G401 (cell line): ENCODE data around the gene TAMM41. TPM values are rescaled to one million over a fixed set of nuclear protein-coding genes. Genes with fewer than 3 reads are reported as not detected.
"Not testable (repeated sequence)": the region's sequence is repeated elsewhere in the genome, so short reads cannot be mapped to it uniquely, and the experiment has no call there.

Experiments
- DNase-seq: peaks from one replicate; pipeline ENCODE4 v3.0.0-alpha.2; 2015; ENCODE audit warnings: low spot score
- in situ Hi-C: cut with HindIII; loops from 2 replicates; pipeline ENCODE4 v1.10.0; 2016; ENCODE audit warnings: low sequenced_read_pairs, mixed read lengths
- total RNA-seq: library from RNA; depleted of rRNA; stranded (reverse); fragments of >200 nt; shearing (Covaris generic); gene quantifications from 2 replicates; pipeline ENCODE4 v1.2.3, GENCODE V29; 2014; rRNA removed

The TAMM41 gene
- 2.2 and 3.7 TPM in 2 replicates for total RNA-seq

DNA sequence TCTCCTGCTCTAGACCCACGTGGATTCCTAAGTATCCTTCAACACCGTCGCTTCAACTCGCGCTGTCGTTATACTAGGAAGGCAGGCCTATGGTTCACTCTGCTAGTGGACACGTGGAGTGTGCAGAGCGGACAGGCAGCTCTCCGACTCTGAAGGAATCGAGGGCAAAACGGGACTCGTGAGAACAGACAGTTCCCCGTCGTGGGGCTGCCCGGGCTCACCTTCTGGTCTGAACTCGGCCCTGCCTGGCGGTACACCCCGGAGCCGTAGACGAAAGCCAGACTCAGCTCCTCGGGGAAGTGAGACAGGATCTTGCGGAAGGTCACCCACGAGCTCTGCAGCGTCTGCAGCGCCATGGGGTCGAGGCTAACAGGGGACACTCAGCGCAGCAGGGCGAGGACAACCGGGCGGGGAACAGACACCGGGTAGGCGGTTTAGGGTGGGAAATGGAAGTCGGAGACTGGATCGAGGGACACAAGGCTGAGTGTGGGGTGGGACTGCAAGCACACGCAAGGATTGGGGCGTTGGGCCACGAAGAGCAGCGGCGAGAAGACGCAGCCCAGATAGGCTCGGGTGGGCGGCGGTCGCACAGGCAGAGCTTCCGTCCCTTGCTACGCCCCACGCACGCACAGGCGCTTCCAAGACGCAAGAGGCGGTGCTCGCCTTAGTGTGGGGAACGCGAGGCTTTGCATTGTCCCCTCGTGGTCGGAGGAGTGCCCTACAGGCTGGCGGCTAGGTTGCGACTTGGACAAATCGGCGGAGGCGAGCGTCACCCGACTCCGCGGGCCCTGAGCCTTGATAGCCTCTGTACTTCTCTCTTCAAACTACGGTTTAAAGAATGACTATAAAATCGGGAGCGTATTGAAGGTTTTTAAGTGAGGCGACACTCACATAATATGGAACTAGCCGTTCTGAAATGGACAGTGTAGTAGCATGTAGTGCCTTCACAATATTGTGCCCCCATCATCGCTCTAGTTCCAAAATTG lies at the start of gene TAMM41:
Gene TAMM41, minus strand, starts transcription at position 605 of the 986 bp plus-strand sequence. Its CDS starts 249 bp downstream, at position 356.
- in situ Hi-C loops: no loop called here
- peak; percentile 94 for DNase-seq

GRCh38 chr3:11878837-11879236 lies 32.2 kb upstream of the TAMM41 start:
- in situ Hi-C loops: no loop called here

DNA sequence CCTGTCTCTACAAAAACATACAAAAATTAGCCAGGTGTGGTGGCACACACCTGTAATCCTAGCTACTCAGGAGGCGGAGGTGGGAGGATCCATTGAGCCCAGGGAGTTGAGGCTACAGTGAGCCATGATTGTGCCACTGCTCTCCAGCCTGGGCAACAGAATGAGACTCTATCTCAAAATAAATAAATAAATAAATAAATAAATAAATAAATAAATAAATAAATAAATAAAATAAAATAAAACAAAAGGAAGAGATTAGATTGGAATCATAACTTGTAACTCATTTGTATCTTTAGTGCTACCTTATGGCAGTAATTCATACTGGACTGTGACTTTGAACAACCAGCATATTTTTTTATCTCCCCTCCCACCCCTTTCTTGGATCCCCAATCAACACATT lies 28.0 kb upstream of the TAMM41 start:
- DNase-seq, in situ Hi-C loops: not testable (repeated sequence)

More at GRCh38 chr3:11878837-11879236, 32.2 kb upstream of the TAMM41 start:
- peak; percentile 6 for DNase-seq

DNA sequence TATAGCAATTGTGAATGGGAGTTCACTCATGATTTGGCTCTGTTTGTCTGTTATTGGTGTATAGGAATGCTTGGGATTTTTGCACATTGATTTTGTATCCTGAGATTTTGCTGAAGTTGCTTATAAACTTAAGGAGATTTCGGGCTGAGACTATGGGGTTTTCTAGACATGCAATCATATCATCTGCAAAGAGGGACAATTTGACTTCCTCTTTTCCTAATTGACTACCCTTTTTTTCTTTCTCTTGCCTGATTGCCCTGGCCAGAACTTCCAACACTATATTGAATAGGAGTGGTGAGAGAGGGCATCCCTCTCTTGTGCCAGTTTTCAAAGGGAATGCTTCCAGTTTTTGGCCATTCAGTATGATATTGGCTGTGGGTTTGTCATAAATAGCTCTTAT lies 17.1 kb upstream of the TAMM41 start:
- DNase-seq, in situ Hi-C loops: not testable (repeated sequence)

GRCh38 chr3:11862584-11862983 lies 15.9 kb upstream of the TAMM41 start:
- in situ Hi-C loops, DNase-seq: not testable (repeated sequence)

GRCh38 chr3:11862145-11862544 lies 15.5 kb upstream of the TAMM41 start:
- in situ Hi-C loops, DNase-seq: not testable (repeated sequence)

DNA sequence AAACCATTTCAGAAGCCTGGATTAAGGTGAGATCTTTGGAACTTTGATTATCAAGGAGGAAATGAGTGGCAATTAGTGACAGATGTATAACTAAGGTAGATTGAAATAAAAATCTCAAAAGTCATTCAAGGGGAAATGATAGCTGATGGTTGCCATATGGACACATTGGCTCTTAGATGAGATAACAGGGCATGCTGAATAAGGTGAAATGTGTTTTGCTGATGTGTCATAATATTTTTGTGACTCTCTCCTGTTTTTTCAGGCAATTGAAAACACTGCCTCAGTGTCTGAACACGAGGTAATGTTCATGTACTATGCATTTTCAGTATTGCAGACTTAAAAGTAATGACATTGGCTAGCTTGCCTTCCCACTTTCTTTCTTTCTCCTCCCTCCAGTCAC lies 13.5 kb upstream of the TAMM41 start:
- in situ Hi-C loops: not testable (repeated sequence)
- DNase-seq: peak; percentile 74

GRCh38 chr3:11853450-11853849 lies 6.8 kb upstream of the TAMM41 start:
- in situ Hi-C loops: no loop called here
- no peak for DNase-seq

GRCh38 chr3:11850003-11850402 lies 3.3 kb upstream of the TAMM41 start:
- in situ Hi-C loops: no loop called here
- DNase-seq: peak; percentile 48

DNA sequence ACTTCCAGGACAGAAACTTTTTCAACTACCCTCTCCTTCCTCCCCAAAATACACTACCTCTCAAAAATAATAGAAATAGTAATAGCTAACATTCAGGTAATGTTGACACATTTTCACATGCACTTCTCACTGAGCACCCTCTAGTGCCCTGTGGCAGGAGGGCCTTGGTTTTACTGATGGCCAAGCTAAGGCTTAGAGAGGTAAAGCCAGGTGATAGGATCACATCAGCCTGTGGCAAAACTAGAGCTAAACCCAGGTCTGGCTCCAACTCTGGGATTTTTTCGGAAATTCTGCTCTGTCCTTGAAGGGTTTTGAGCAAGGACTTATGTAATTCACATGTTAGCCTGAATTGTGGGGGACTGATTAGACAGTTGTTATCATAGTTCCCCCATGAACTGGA lies 922 bp upstream of the TAMM41 start:
- in situ Hi-C loops: no loop called here
- peak; percentile 29 for DNase-seq

DNA sequence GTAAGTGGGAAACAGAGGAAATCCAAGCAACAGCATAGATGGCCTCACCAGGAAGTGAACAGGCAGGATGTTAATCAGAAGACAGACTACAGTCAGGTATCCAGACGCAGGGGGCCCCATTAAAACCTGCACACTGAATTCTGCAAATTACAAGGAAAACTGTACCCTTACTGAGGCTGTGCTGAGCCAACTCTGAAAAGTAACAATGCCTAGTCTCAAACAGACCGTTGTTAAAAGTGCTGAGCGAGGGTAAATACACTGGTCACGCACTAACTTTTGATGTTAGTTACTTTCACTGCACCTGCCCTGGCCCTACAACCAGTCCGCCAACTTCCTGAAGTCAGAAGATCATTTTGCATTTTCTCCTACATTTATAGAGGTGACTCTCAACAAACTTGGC lies 1.0 kb downstream of the TAMM41 start:
- in situ Hi-C loops: no loop called here
- DNase-seq: no peak

- in situ Hi-C loops: no loop called here
- DNase-seq: no peak
Measured at GRCh38 chr3:11844891-11845290, 1.8 kb downstream of the TAMM41 start.

DNA sequence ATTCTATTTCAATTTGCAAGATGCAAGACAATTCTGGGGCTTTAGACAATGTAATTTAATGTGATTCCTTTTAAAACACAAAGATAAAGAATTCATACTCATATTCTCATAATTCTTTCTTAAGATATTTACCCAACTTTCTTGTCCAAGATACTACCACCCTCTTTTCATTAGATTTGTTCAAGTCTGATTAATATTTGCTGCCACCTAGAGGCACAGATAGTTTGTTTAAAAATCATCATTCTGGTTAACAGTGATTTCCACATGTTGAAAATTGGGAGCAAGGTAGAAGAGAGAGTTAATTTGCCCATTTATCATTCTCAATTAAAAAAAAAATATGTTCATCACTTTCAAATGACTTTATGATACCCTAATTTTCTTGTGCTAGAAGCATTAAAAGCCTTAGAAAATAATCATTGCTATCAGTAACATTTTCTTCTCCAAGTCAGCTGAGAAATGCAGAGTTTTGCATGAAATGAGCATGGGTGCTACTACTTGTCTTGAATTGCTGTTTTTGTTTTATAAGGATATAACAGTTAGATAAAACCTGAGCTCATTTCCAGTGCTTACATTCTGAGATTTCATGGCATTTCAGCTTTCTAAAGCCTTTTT lies 11.6 kb downstream of the TAMM41 start:
- in situ Hi-C loops: no loop called here
- peak; percentile 52 for DNase-seq

DNA sequence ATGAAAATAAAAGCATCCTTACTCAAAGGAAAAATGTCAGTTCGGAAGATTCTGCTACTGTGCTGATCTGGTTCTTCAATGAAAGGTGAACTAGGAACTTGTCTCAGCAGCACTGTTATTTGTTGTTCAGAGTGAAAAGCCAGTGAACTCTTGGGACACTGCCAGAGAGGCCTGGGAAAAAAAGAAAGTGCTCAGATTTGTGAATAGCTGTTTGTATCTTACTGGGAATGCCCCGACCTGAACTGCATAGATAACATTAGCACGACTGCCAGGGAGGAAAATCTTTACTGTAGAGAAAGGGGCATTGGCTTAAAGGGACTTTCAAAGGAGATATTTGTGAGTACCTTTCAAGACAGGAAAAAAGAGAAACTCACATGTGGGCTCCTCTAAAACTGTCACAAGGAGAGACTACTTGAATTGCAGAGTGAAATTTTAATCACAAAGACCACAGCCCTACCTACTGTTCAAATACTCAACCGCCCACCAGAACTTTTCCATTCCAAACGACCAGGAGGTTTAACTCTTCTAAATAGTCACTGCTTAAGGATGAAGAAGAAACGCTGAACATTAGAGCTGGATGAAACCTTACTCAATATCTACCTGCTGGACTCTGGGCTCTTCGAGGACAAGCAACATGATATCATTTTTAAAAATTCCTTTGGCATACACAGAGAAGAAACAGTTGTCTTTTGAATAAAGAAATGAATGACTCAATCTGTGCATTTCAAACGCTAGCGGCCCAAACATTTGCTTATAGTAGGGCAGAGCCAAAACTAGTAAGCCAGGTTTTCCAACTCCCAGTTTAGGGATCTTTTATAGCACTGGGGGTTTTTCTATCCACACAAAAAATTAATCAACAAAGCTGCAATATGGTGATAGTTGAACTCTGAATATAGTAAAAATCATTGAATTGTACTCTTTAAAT lies 13.4 kb downstream of the TAMM41 start:
- in situ Hi-C loops: no loop called here

DNA sequence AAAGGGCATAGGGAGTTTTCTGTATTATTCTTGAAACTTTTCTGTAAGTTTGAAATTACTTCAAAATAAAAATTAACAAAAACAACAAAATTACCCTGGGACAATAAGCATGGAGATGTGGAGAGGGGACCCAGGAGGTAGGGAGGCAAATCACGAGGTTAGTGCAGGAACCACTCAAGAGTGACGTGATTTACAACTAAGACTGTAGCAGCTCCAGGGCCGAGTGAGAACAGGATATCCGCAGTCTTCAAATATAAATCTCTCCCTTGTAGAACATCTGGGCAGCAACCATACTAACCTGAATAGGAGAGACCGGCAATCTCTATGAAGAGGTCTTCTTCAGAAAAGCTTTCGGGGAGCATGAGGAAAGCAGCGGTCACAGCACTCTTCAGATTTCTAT lies 17.3 kb downstream of the TAMM41 start:
- DNase-seq: no peak
- in situ Hi-C loops: no loop called here

More for the DNA sequence above, 13.4 kb downstream of the TAMM41 start:
- DNase-seq: peak; percentile 12

- no peak for DNase-seq
- in situ Hi-C loops: no loop called here
Measured at GRCh38 chr3:11826628-11827265, 19.9 kb downstream of the TAMM41 start.

- in situ Hi-C loops: no loop called here
Measured at GRCh38 chr3:11825301-11825700, 21.4 kb downstream of the TAMM41 start.

DNA sequence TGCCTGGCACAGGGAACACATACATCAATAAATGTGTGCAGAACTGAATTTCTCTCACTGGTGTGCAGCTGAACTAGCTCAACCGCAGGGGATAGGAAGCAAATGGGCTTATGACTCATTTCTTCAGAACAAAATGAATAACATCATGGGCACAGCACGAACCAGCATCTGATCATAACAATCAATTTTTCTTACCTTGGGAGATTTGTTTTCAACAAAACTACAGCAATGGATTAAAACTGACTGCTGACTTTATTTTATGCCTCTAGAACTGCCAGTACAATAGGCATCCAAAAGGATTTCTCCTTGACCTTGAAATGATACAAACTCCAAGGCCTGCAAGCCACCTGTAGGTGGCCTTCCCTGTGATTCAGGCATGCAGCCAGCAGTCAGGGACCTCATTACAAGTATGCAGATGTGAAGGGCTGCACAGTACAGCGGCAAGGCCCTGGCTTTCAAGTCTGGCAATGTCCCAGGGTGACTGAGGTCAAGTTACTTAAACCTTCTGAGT lies 26.1 kb downstream of the TAMM41 start:
- in situ Hi-C loops: no loop called here
- DNase-seq: no peak

More at GRCh38 chr3:11825301-11825700, 21.4 kb downstream of the TAMM41 start:
- DNase-seq: no peak
